A549 (cell line): ENCODE results near the gene LLPH.

Source experiments
- BHLHE40 ChIP-seq: IDR thresholded peaks from 2 replicates; pipeline ENCODE4 v1.6.1; 2012; ENCODE audit warnings: low read depth, low read length, inconsistent platforms
- CTCF ChIP-seq: fragments of >200 bp; sonication (Bioruptor Twin); formaldehyde crosslinking; IDR thresholded peaks from 3 replicates; pipeline ENCODE4 v1.5.1; 2016
- JUN ChIP-seq, 2 experiments: fragments of >200 bp; sonication (Bioruptor Twin); formaldehyde crosslinking; IDR thresholded peaks; 2 replicates in 1 of 2; 3 replicates in 1 of 2; pipeline ENCODE4 v1.6.1; 2016 to 2017
- MYC ChIP-seq: IDR thresholded peaks from 2 replicates; pipeline ENCODE4 v1.6.1; 2012; ENCODE audit warnings: mild to moderate bottlenecking, inconsistent platforms, low read length, improper control_type of control experiment, borderline replicate concordance
- RAD21 ChIP-seq, 2 experiments: fragments of >200 bp in 1 of 2; sonication (Bioruptor Twin) in 1 of 2; formaldehyde crosslinking in 1 of 2; IDR thresholded peaks in 1 of 2; conservative IDR thresholded peaks in 1 of 2; 2 replicates in 1 of 2; 3 replicates in 1 of 2; pipeline ENCODE4 v1.6.1; 2012 to 2018; ENCODE audit warnings: inconsistent platforms in 1 of 2
- RCOR1 ChIP-seq: fragments of 150-350 bp; IDR thresholded peaks from 2 replicates; pipeline ENCODE4 v1.6.1; 2014; ENCODE audit warnings: antibody characterized with exemption, low read length, low read depth
- RFX5 ChIP-seq: fragments of 450-650 bp; IDR thresholded peaks from 2 replicates; pipeline ENCODE4 v1.7.1; 2014; ENCODE audit warnings: antibody characterized with exemption, mild to moderate bottlenecking, moderate library complexity
- SREBF2 ChIP-seq: fragments of 450-650 bp; IDR thresholded peaks from 2 replicates; pipeline ENCODE4 v1.6.1; 2014; ENCODE audit warnings: mild to moderate bottlenecking, moderate library complexity

DNA sequence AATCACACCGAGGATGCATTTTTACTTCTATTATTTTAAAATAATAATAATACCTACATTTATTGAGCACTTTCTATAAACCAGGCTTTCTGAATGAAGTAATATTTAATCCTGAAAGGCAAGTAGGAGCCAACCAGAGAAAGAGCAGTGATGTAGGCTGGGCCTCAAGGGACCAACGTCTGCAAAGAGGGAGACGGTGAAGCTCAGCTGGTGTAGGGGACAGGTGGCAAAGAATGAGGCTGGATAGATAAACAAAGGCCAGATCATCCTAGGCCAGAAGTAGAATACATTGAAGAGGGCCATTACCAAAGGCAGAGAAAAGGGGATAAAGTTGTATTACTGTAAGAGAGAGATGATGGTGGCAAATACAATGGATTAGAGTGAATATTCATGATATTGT, 40.1 kb upstream of the LLPH start:
- TF ChIP-seq JUN (IDR thresholded peaks at IDR 0.05) (no peak), MYC (no peak), BHLHE40 (no peak), RCOR1 (no peak), CTCF (no peak), RFX5 (no peak), RAD21 (conservative IDR thresholded peaks at IDR 0.05 in 1 of 2, IDR thresholded peaks at IDR 0.05 in 1 of 2) (no peak), SREBF2 (no peak)
